Gastrocnemius medialis (tissue), 4 donors: Measurements from ENCODE around the gene PATJ.

ENCODE experiments used
- CTCF ChIP-seq, 5 experiments: fragments of 450-650 bp in 3 of 5; fragments of 200-600 bp in 2 of 5; sonication (generic) in 2 of 5; IDR thresholded peaks in 4 of 5; conservative IDR thresholded peaks in 1 of 5; 1 replicate in 4 of 5; 2 replicates in 1 of 5; pipeline ENCODE4 v1.5.1; 2016 to 2019; ENCODE audit warnings: antibody characterized with exemption in 5 of 5, mild to moderate bottlenecking in 3 of 5, moderate library complexity in 3 of 5
- POLR2A ChIP-seq, 2 donors: fragments of 450-650 bp; IDR thresholded peaks; one replicate each; pipeline ENCODE4 v1.6.1; 2017; ENCODE audit warnings: antibody characterized with exemption in 2 of 2, mild to moderate bottlenecking in 2 of 2, moderate library complexity in 2 of 2

DNA sequence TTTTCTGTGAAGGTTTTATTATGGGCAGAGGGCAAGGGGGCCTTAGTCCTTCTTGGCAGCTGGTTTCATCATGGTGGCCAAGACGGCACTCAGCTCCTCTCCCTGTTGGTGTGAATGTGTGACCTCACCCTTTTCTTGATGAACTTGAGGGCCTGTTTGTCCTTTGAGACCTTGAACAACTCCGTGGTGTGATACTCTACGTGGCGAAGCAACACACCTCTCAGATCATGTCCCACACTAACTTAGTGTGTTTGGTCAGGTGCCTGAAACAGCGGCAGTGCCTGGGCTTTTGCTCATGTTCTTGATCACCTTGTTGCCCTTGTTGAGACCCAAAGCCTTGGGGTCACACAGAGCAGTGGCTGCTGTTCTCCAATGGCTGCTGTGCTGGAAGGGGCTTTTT, 465.8 kb downstream of the PATJ start:
- TF ChIP-seq CTCF (IDR thresholded peaks at IDR 0.05 in 4 of 5, conservative IDR thresholded peaks at IDR 0.05 in 1 of 5) (no peak), POLR2A (IDR thresholded peaks at IDR 0.05) (no peak)
